ENCODE data around the gene IRAK2.
"Not testable (repeated sequence)": the region's sequence is repeated elsewhere in the genome, so short reads cannot be mapped to it uniquely, and the experiment has no call there.

The IRAK2 gene

GRCh38 chr3:10162185-10162584 lies 2.5 kb upstream of the IRAK2 start:
- no peak for DNase-seq

GRCh38 chr3:10164201-10164545 lies 546 bp upstream of the IRAK2 start:
- DNase-seq = not testable (repeated sequence)

- DNase-seq = no peak
These were observed 1.5 kb downstream of the IRAK2 start for GRCh38 chr3:10166213-10166604.

GRCh38 chr3:10169000-10169496 lies 4.3 kb downstream of the IRAK2 start:
- no peak for DNase-seq

- DNase-seq = no peak
These were observed 6.3 kb downstream of the IRAK2 start for GRCh38 chr3:10170915-10171478.

- DNase-seq = no peak
These were observed 8.6 kb downstream of the IRAK2 start for GRCh38 chr3:10173095-10173925.

GRCh38 chr3:10173926-10174435 lies 9.3 kb downstream of the IRAK2 start:
- DNase-seq = no peak

GRCh38 chr3:10175334-10175733 lies 10.6 kb downstream of the IRAK2 start:
- DNase-seq = not testable (repeated sequence)

- DNase-seq = not testable (repeated sequence)
These were observed 11.4 kb downstream of the IRAK2 start for GRCh38 chr3:10176150-10176549.

- no peak for DNase-seq
These were observed 13.0 kb downstream of the IRAK2 start for GRCh38 chr3:10177737-10178136.

GRCh38 chr3:10178892-10179291 lies 14.2 kb downstream of the IRAK2 start:
- no peak for DNase-seq

GRCh38 chr3:10180289-10180688 lies 15.6 kb downstream of the IRAK2 start:
- DNase-seq = no peak

GRCh38 chr3:10180738-10181295 lies 16.1 kb downstream of the IRAK2 start:
- no peak for DNase-seq

GRCh38 chr3:10182950-10183349 lies 18.2 kb downstream of the IRAK2 start:
- DNase-seq = no peak

GRCh38 chr3:10184250-10184649 lies 19.5 kb downstream of the IRAK2 start:
- no peak for DNase-seq

- DNase-seq = no peak
These were observed 21.4 kb downstream of the IRAK2 start for GRCh38 chr3:10185804-10186762.

GRCh38 chr3:10187290-10187876 lies 22.7 kb downstream of the IRAK2 start:
- no peak for DNase-seq

GRCh38 chr3:10187944-10188343 lies 23.2 kb downstream of the IRAK2 start:
- no peak for DNase-seq

GRCh38 chr3:10188804-10189556 lies 24.3 kb downstream of the IRAK2 start:
- no peak for DNase-seq

GRCh38 chr3:10189557-10190354 lies 25.0 kb downstream of the IRAK2 start:
- DNase-seq = no peak

Data from eye (tissue), 1 donor.